A549 (cell line): Measurements from ENCODE around the gene SIK2. TPM values are rescaled to one million over a fixed set of nuclear protein-coding genes. Genes with fewer than 3 reads are reported as not detected.

Experiments
- ATAC-seq, 2 experiments: fragments of 200-7000 bp in 1 of 2; fragments of >200 bp in 1 of 2; cut with Nextera tagmentation in 1 of 2; cut with Tn5 transposase in 1 of 2; 3 replicates each; pipeline versions ENCODE4 v1.8.0 to v1.9.1; 2018 to 2020; ENCODE audit warnings: mild to moderate bottlenecking in 1 of 2, moderate library complexity in 1 of 2
- CTCF ChIA-PET: fragments of 300-600 bp; sonication (Branson Sonifier 250); formaldehyde crosslinking; extraction: SDS; loops from one replicate; lab custom pipeline; 2021; ENCODE audit warnings: antibody characterized with exemption, inconsistent platforms; lab: Yijun Ruan, JAX
- POLR2A ChIA-PET: fragments of 350-600 bp; formaldehyde crosslinking; extraction: SDS; loops from one replicate; lab custom pipeline; 2021; ENCODE audit warnings: antibody characterized with exemption, inconsistent platforms; lab: Yijun Ruan, JAX
- DNase-seq, 2 experiments: peaks; one replicate each; pipeline versions ENCODE4 v3.0.0 to v3.0.0-alpha.2; 2011 to 2016; ENCODE audit warnings: low read depth in 1 of 2, low spot score in 1 of 2
- FAIRE-seq: peaks from 2 replicates; lab custom pipeline; 2011; peaks lifted over from hg19 to GRCh38; lab: Jason Lieb, UNC
- H3K27ac ChIP-seq, 2 experiments: fragments of >200 bp; sonication (Bioruptor Twin); formaldehyde crosslinking; 3 replicates each; pipeline ENCODE4 v1.5.1; 2016 to 2017
- H3K4me1 ChIP-seq: fragments of >200 bp; sonication (Bioruptor Twin); formaldehyde crosslinking; 3 replicates; pipeline ENCODE4 v1.6.1; 2016
- H3K4me2 ChIP-seq: fragments of >200 bp; sonication (Bioruptor Twin); formaldehyde crosslinking; 3 replicates; pipeline ENCODE4 v1.6.1; 2016
- H3K4me3 ChIP-seq: fragments of >200 bp; sonication (Bioruptor Twin); formaldehyde crosslinking; 3 replicates; pipeline ENCODE4 v1.5.1; 2016
- H3K9me3 ChIP-seq: fragments of >200 bp; sonication (Bioruptor Twin); formaldehyde crosslinking; 3 replicates; pipeline ENCODE4 v1.6.1; 2016
- CBX2 ChIP-seq: fragments of 200-600 bp; sonication (generic); IDR thresholded peaks from 2 replicates; pipeline ENCODE4 v1.6.1; 2016; ENCODE audit warnings: low read depth, mild to moderate bottlenecking, borderline replicate concordance
- CHD2 ChIP-seq: fragments of 150-350 bp; IDR thresholded peaks from 2 replicates; pipeline ENCODE4 v1.6.1; 2014; ENCODE audit warnings: low read length; ENCODE audit not compliant: partially characterized antibody
- EHF ChIP-seq: fragments of 250-450 bp; sonication (Bioruptor Pico); IDR thresholded peaks from 2 replicates; pipeline ENCODE4 v1.5.0; 2020; ENCODE audit warnings: mild to moderate bottlenecking
- EHMT2 ChIP-seq: fragments of 200-600 bp; sonication (generic); IDR thresholded peaks from 2 replicates; pipeline ENCODE4 v1.6.1; 2016; ENCODE audit warnings: antibody characterized with exemption, low read depth, mild to moderate bottlenecking, moderate library complexity
- EP300 ChIP-seq, 2 experiments: fragments of >200 bp; sonication (Bioruptor Twin); formaldehyde crosslinking; IDR thresholded peaks; 2 replicates in 1 of 2; 3 replicates in 1 of 2; pipeline ENCODE4 v1.6.1; 2016 to 2017
- FOSB ChIP-seq: fragments of 250-450 bp; sonication (Bioruptor Pico); IDR thresholded peaks from 2 replicates; pipeline ENCODE4 v1.5.0; 2020; ENCODE audit warnings: mild to moderate bottlenecking, moderate library complexity
- FOSL2 ChIP-seq, 2 experiments: fragments of 450-650 bp in 1 of 2; fragments of >200 bp in 1 of 2; sonication (Bioruptor Twin) in 1 of 2; formaldehyde crosslinking; IDR thresholded peaks; 2 replicates each; pipeline versions ENCODE4 v1.5.0 to v1.6.1; 2016 to 2020; ENCODE audit warnings: mild to moderate bottlenecking in 1 of 2, moderate library complexity in 1 of 2
- FOXS1 ChIP-seq: fragments of 250-450 bp; sonication (Bioruptor Pico); IDR thresholded peaks from 2 replicates; pipeline ENCODE4 v1.5.0; 2020; ENCODE audit warnings: mild to moderate bottlenecking, moderate library complexity
- HEYL ChIP-seq: fragments of 250-450 bp; sonication (Bioruptor Pico); IDR thresholded peaks from 2 replicates; pipeline ENCODE4 v1.8.0; 2021; ENCODE audit warnings: mild to moderate bottlenecking, moderate library complexity
- HOXB13 ChIP-seq: fragments of 250-450 bp; sonication (Bioruptor Pico); IDR thresholded peaks from 2 replicates; pipeline ENCODE4 v1.5.0; 2020; ENCODE audit warnings: low read depth, mild to moderate bottlenecking, moderate library complexity
- HOXB5 ChIP-seq: fragments of 250-450 bp; sonication (Bioruptor Pico); IDR thresholded peaks from 2 replicates; pipeline ENCODE4 v1.5.0; 2020; ENCODE audit warnings: mild to moderate bottlenecking, moderate library complexity
- JUNB ChIP-seq: fragments of >200 bp; sonication (Bioruptor Twin); formaldehyde crosslinking; IDR thresholded peaks from 2 replicates; pipeline ENCODE4 v1.6.1; 2016
- KDM5A ChIP-seq: fragments of 200-600 bp; sonication (generic); IDR thresholded peaks from 2 replicates; pipeline ENCODE4 v1.6.1; 2016; ENCODE audit warnings: antibody characterized with exemption, mild to moderate bottlenecking
- MAFK ChIP-seq: fragments of 450-650 bp; IDR thresholded peaks from 2 replicates; pipeline ENCODE4 v1.6.1; 2014; ENCODE audit not compliant: partially characterized antibody
- MAZ ChIP-seq: fragments of 150-350 bp; IDR thresholded peaks from 2 replicates; pipeline ENCODE4 v1.6.1; 2014; ENCODE audit warnings: antibody characterized with exemption, low read depth, low read length, borderline replicate concordance
- MYC ChIP-seq: IDR thresholded peaks from 2 replicates; pipeline ENCODE4 v1.6.1; 2012; ENCODE audit warnings: mild to moderate bottlenecking, inconsistent platforms, low read length, improper control_type of control experiment, borderline replicate concordance
- PHF8 ChIP-seq: fragments of 200-600 bp; sonication (generic); IDR thresholded peaks from 2 replicates; pipeline ENCODE4 v1.6.1; 2016; ENCODE audit warnings: low read depth, mild to moderate bottlenecking, antibody characterized with exemption, moderate library complexity, borderline replicate concordance
- POLR2AphosphoS2 ChIP-seq: conservative IDR thresholded peaks from 2 replicates; pipeline ENCODE4 v1.6.1; 2012; ENCODE audit warnings: low read length, improper control_type of control experiment, inconsistent platforms
- RARB ChIP-seq: fragments of 250-450 bp; sonication (Bioruptor Pico); IDR thresholded peaks from 2 replicates; pipeline ENCODE4 v1.8.0; 2021; ENCODE audit warnings: mild to moderate bottlenecking, moderate library complexity
- RFX5 ChIP-seq: fragments of 450-650 bp; IDR thresholded peaks from 2 replicates; pipeline ENCODE4 v1.7.1; 2014; ENCODE audit warnings: antibody characterized with exemption, mild to moderate bottlenecking, moderate library complexity
- RNF2 ChIP-seq: fragments of 200-600 bp; sonication (generic); IDR thresholded peaks from 2 replicates; pipeline ENCODE4 v1.6.1; 2016; ENCODE audit warnings: low read depth, mild to moderate bottlenecking, antibody characterized with exemption, moderate library complexity, borderline replicate concordance
- SMC3 ChIP-seq: fragments of >200 bp; sonication (Bioruptor Twin); formaldehyde crosslinking; IDR thresholded peaks from 3 replicates; pipeline ENCODE4 v1.6.1; 2018; ENCODE audit warnings: inconsistent platforms
- SREBF2 ChIP-seq: fragments of 450-650 bp; IDR thresholded peaks from 2 replicates; pipeline ENCODE4 v1.6.1; 2014; ENCODE audit warnings: mild to moderate bottlenecking, moderate library complexity
- ZNF302 ChIP-seq: fragments of 250-450 bp; sonication (Bioruptor Pico); IDR thresholded peaks from 2 replicates; pipeline ENCODE4 v1.9.0; 2021; ENCODE audit warnings: inconsistent platforms, mild to moderate bottlenecking, moderate library complexity
- WGBS: methylation state at CpG from one replicate; pipeline ENCODE4 v1.1.6; 2017; ENCODE audit errors: missing lambda C conversion rate; 5-methylcytosine and 5-hydroxymethylcytosine counted together
- polyA plus RNA-seq, 4 experiments: library from polyadenylated mRNA; depleted of rRNA in 3 of 4; stranded (reverse); fragments of >200 nt; fragmentation: RNase III in 1 of 4; extraction: RNeasy Plus Mini Kit Qiagen cat#74134 plus additional on column Dnase treatment in 1 of 4; gene quantifications; 2 replicates in 3 of 4; 3 replicates in 1 of 4; pipeline ENCODE4 v1.2.3, GENCODE V29; 2011 to 2017
- TF ChIP-seq, protein P1 (sequence below): fragments of >200 bp; sonication (Bioruptor Twin); formaldehyde crosslinking; IDR thresholded peaks from 2 replicates; pipeline ENCODE4 v1.6.1; 2016
- TF ChIP-seq, protein P2 (sequence below): fragments of >200 bp; sonication (Bioruptor Twin); formaldehyde crosslinking; IDR thresholded peaks from 3 replicates; pipeline ENCODE4 v1.6.1; 2016
- TF ChIP-seq, protein P3 (sequence below): fragments of >200 bp; sonication (Bioruptor Twin); formaldehyde crosslinking; IDR thresholded peaks from 3 replicates; pipeline ENCODE4 v1.5.1; 2016

Gene SIK2
- polyA plus RNA-seq, 2 of the 4 experiments (the other 2 are of a cell fraction), result 4.5 to 9.0 TPM

DNA sequence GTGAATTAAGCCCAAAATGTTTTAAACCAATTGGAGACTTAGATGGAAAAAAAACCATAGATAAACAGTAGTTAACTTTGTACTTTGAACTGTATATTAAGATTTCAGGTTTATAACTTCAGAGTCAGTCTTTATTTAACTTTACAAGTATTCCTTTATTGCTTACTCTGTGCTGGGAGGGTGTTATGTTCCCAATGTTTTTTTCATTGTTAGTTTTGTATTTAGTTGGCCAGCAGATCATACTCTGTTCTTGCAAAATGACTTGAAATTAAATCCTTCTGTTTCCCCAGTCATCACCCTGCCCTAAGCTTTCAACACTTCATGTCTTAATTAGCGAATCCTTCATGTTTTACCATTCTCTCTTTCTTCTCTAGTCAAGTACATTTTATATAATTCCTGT, 25.3 kb downstream of the SIK2 start:
- DNase-seq, result no peak
- no peak for FAIRE-seq
- TF ChIP-seq, protein P1, sequence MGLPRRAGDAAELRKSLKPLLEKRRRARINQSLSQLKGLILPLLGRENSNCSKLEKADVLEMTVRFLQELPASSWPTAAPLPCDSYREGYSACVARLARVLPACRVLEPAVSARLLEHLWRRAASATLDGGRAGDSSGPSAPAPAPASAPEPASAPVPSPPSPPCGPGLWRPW, result no peak
- TF ChIP-seq, protein P2, sequence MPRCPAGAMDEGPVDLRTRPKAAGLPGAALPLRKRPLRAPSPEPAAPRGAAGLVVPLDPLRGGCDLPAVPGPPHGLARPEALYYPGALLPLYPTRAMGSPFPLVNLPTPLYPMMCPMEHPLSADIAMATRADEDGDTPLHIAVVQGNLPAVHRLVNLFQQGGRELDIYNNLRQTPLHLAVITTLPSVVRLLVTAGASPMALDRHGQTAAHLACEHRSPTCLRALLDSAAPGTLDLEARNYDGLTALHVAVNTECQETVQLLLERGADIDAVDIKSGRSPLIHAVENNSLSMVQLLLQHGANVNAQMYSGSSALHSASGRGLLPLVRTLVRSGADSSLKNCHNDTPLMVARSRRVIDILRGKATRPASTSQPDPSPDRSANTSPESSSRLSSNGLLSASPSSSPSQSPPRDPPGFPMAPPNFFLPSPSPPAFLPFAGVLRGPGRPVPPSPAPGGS, result no peak
- TF ChIP-seq EHF (CRISPR knock-in tag) (no peak), SMC3 (no peak), EP300 (IDR thresholded peaks at IDR 0.05) (no peak), KDM5A (no peak), JUNB (no peak), FOSL2 (IDR thresholded peaks at IDR 0.05) (no peak), FOSL2 (CRISPR knock-in tag; IDR thresholded peaks at IDR 0.05) (no peak), RFX5 (no peak), POLR2AphosphoS2 (no peak), ZNF302 (CRISPR knock-in tag) (no peak), PHF8 (no peak)
- TF ChIP-seq, protein P3, sequence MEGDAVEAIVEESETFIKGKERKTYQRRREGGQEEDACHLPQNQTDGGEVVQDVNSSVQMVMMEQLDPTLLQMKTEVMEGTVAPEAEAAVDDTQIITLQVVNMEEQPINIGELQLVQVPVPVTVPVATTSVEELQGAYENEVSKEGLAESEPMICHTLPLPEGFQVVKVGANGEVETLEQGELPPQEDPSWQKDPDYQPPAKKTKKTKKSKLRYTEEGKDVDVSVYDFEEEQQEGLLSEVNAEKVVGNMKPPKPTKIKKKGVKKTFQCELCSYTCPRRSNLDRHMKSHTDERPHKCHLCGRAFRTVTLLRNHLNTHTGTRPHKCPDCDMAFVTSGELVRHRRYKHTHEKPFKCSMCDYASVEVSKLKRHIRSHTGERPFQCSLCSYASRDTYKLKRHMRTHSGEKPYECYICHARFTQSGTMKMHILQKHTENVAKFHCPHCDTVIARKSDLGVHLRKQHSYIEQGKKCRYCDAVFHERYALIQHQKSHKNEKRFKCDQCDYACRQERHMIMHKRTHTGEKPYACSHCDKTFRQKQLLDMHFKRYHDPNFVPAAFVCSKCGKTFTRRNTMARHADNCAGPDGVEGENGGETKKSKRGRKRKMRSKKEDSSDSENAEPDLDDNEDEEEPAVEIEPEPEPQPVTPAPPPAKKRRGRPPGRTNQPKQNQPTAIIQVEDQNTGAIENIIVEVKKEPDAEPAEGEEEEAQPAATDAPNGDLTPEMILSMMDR, result no peak
- Histone ChIP-seq H3K4me3 (no peak overlapping the region), H3K27ac (no peak overlapping the region), H3K4me2 (no peak overlapping the region; the same call in 2 of the 3 replicates), H3K4me1 (peaks cover 8% of the 10 kb centered on the region; the same call in 2 of the 3 replicates), H3K9me3 (no peaks in the 10 kb centered on the region)
- ChIA-PET CTCF (no interaction called here), POLR2A (no interaction called here)
- no peak for ATAC-seq
- 96% methylated on average over 1 of the region's 1 CpG for WGBS

DNA sequence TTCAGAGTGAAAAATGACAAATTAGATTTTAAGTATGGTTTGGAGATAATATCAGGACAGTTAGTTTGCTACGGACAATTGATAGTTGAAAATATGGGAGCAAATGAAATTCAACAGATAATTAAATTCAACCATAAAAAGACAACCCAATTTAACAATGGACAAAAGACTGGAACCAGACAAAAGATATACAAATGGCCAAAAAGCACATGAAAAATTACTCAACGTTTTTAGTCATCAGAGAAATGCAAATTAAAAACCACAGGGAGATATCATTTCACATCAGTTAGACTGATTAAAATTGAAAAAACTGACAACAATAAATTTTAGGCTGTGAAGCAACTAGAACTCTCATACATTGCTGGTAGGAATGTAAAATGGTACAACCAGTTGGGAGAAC, 27.2 kb downstream of the SIK2 start:
- TF ChIP-seq MAFK, result no peak
- no peak for TF ChIP-seq KDM5A
- TF ChIP-seq EHMT2, result no peak
- TF ChIP-seq RNF2, result no peak
- TF ChIP-seq CBX2, result no peak
- TF ChIP-seq HOXB5 (CRISPR knock-in tag), result no peak
- TF ChIP-seq FOSB (CRISPR knock-in tag), result no peak
- TF ChIP-seq FOXS1, result no peak
- TF ChIP-seq PHF8, result no peak
- no peak for TF ChIP-seq RARB (CRISPR knock-in tag)
- TF ChIP-seq MAZ, result no peak
- TF ChIP-seq CHD2, result no peak
- TF ChIP-seq HEYL (CRISPR knock-in tag), result no peak
- no peak for TF ChIP-seq SREBF2
- TF ChIP-seq HOXB13 (CRISPR knock-in tag), result no peak
- no peak for TF ChIP-seq MYC
- ChIA-PET CTCF (no interaction called here), POLR2A (no interaction called here)
- no peak for ATAC-seq
- Histone ChIP-seq H3K4me1 (peaks cover 8% of the 10 kb centered on the region; the same call in 2 of the 3 replicates), H3K27ac (no peak overlapping the region), H3K4me2 (no peak overlapping the region), H3K4me3 (no peak overlapping the region), H3K9me3 (no peaks in the 10 kb centered on the region)
- WGBS, result 58% methylated on average over 2 of the region's 2 CpGs
- no peak for FAIRE-seq
- DNase-seq, result no peak
